GM12874 (cell line): Measurements from ENCODE around the gene DOP1A.

Experiments
- TF ChIP-seq, protein P1 (sequence below): IDR thresholded peaks from 2 replicates; pipeline ENCODE4 v1.5.1; 2011; ENCODE audit warnings: low read depth, mild to moderate bottlenecking, control low read depth, low read length, moderate library complexity; ENCODE audit not compliant: insufficient read depth

DOP1A gene

DNA sequence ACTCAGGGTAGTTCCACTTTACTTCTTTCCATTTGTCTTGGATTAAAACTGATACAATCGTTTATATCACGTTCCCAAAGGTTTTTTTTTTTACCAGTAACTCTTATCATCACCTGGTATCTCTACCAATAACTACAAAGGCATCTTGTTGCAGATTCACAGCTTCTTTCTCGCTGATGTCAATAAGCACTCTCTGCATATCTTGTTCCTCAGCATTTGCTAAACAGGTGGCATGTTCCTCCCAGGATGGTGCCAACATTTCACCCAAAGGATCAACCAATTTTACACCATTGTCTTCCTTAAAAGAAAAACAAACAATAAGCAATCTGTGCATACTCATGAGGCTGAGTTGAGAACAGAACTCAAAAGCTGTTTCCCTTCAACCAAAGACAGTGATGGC is 121.0 kb downstream of the DOP1A start:
- TF ChIP-seq, protein P1, sequence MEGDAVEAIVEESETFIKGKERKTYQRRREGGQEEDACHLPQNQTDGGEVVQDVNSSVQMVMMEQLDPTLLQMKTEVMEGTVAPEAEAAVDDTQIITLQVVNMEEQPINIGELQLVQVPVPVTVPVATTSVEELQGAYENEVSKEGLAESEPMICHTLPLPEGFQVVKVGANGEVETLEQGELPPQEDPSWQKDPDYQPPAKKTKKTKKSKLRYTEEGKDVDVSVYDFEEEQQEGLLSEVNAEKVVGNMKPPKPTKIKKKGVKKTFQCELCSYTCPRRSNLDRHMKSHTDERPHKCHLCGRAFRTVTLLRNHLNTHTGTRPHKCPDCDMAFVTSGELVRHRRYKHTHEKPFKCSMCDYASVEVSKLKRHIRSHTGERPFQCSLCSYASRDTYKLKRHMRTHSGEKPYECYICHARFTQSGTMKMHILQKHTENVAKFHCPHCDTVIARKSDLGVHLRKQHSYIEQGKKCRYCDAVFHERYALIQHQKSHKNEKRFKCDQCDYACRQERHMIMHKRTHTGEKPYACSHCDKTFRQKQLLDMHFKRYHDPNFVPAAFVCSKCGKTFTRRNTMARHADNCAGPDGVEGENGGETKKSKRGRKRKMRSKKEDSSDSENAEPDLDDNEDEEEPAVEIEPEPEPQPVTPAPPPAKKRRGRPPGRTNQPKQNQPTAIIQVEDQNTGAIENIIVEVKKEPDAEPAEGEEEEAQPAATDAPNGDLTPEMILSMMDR, result no peak

GRCh38 chr6:83190626-83191025 is 123.2 kb downstream of the DOP1A start:
- TF ChIP-seq, protein P1, result no peak

DNA sequence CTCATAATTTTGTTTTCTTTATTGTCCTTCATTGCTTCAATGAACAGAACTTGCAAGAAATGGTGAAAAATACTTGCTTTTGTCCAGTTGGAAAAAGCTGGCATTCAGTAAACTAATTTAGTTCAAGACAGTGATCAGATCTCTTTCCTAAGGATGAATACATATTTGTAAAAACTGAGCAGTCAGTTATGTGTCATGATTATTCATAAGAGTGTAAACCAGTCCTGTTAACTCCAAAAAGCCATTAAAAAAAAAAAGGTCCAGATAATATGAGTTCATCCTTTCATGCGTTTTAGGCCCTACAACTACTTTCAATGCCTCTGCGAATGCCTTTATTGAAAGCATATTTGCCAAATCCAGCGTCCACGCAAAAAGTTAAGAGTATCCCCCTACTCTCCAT is 125.0 kb downstream of the DOP1A start:
- TF ChIP-seq, protein P1, result no peak

DNA sequence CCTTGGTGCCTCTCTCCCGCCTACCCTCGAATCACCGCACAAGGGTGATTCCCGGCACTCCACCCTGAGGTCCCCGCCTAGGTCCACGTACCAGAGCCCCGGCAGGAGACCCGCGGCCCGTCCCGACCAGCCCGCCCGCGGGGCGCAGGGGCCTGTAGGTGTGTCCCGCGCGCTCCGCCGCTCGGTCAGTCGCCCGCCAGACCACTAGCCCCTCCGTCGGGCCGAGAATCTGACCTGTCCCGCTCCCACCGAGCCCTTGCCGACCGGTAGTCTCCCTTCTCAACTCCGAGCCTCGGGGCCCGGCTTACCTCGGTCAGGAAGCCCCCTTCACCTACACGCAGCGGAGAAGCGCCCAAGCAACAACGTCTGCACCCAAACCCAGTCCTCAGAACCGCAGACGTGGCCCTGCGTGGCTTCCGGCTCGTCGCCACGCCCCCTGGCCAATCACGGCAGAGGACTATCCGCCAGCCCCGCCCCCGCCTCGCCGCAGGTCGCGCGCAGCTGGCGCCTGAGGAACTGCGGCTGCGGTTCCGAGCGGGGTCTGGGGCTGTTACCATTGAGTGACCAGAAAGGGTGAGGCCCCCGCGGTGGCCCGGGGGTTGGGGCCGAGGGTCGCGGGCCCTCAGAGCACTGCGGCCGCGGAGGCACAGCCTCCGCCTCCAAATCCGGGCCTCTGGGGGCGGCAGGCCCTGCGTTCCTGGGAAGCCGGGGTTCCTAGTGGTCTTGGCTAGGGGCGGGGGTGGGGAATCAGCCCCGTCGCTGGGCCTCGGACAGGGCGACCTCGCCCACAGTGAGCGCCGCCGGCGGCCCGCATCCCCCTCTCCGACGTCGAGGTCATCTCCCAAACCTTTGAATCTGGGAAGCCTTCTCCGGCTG is 125.6 kb downstream of the DOP1A start, which contains the start of the genes PGM3 and RWDD2A:
PGM3 (minus strand) TSS at position 395 of the 876 bp plus-strand sequence. CDS start 2,253 bp downstream, outside the sequence.
RWDD2A (plus strand) TSS at position 487 of the 876 bp plus-strand sequence. CDS start 1,095 bp downstream, outside the sequence.
- TF ChIP-seq, protein P1, result no peak

DNA sequence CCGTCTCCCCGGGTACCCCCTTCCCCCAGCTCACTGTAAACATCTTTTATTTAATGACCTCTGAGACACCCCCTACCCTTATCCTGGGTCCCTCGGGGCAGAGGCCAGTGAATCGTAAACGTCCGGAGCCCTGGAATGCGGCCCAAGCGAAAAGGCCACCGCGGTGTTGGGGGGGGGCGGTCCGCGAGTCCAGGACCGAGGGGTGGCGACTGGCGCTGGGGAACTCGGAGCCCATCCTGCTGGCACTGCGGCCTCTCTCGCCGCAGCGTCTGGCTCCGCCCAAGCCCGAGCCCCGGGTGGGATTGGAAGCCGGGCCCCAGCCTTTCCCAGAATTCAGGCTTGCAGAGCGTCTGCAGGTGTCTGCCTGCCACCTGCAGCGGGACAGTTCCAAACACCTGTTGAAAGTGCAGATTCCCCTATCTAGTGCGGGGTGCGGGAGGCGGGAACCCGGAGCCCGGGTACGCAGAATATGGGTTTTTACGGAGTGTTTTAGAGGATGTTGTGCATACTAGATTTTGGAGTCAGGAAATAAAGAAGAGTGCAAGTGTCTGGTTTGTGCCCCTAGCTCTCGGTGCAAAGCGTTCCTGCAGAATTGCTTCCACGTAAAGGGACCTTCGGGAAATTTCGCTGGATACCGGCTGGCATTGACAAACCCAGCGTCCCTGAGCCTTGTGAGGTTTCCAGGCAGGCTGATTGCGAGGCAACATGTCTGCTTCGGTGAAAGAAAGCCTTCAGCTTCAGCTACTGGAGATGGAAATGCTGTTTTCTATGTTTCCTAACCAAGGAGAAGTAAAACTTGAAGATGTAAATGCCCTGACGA is 126.5 kb downstream of the DOP1A start:
- TF ChIP-seq, protein P1, result no peak

DNA sequence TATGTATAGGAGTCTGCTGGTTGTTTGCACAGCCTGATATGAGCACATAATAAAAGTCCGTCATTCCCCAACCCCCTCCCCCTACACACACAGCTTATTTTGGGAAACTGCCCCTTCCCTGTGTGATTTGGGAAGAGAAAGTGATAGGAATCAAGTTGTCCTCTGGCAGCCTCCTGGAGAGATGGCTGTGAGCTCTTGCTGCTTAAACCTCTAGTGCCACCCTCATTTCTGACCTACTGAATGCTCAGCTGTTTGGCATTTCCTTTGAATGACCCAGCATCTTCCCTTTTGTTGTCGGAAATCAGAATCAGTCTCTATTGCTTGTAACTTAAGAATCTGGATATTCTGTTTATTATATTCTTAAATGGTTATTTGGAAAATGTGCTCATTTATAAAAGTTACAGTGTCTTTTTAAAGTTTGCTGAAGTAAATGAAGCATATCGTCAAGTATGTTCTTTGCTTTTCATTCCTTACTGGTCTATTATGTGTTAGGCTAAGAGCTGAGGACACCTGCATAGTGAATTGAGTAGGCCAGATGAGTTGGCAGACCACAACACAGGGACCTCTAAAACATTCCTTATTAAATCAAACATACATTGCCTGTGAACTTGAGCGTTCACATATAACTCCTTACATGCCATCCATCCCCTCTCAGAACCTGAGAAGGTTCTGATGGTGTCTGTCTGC is 131.2 kb downstream of the DOP1A start:
- TF ChIP-seq, protein P1, result no peak
